ENCODE results near the gene FGF18.
"Not testable (repeated sequence)": the region's sequence is repeated elsewhere in the genome, so short reads cannot be mapped to it uniquely, and the experiment has no call there.

Gene FGF18

GRCh38 chr5:171401167-171401947 is 18.1 kb upstream of the FGF18 start:
- no peaks in the 10 kb centered on the region for H3K27me3 ChIP-seq (ENCODE audit: control insufficient read depth, insufficient read depth, low read length)
- H3K9me3 ChIP-seq (replicated peaks; ENCODE audit: low read length), result no peaks in the 10 kb centered on the region
- peaks cover 7% of the 10 kb centered on the region for H3K4me1 ChIP-seq (ENCODE audit: control insufficient read depth, insufficient read depth, low read length)
- peaks cover 72% of the 10 kb centered on the region for H3K36me3 ChIP-seq (ENCODE audit: insufficient read depth, low read length)
- no peak overlapping the region for H3K4me2 ChIP-seq (ENCODE audit: low read length)
- no peak overlapping the region for H3K4me3 ChIP-seq (ENCODE audit: low read length)
- no peak overlapping the region for H3K9ac ChIP-seq (ENCODE audit: low read depth, low read length)

- peaks cover 72% of the 10 kb centered on the region for H3K36me3 ChIP-seq (ENCODE audit: insufficient read depth, low read length)
These were observed 16.7 kb upstream of the FGF18 start for GRCh38 chr5:171402751-171403150.

GRCh38 chr5:171405615-171406014 is 13.8 kb upstream of the FGF18 start:
- Histone ChIP-seq H3K4me3 (ENCODE audit: low read length) (no peak overlapping the region), H3K9me3 (replicated peaks; ENCODE audit: low read length) (no peaks in the 10 kb centered on the region), H3K36me3 (ENCODE audit: insufficient read depth, low read length) (peaks cover 70% of the 10 kb centered on the region), H3K4me1 (ENCODE audit: control insufficient read depth, insufficient read depth, low read length) (peaks cover 26% of the 10 kb centered on the region), H3K27me3 (ENCODE audit: control insufficient read depth, insufficient read depth, low read length) (no peaks in the 10 kb centered on the region), H3K9ac (ENCODE audit: low read depth, low read length) (no peak overlapping the region), H3K4me2 (ENCODE audit: low read length) (no peak overlapping the region)

More at GRCh38 chr5:171402751-171403150, 16.7 kb upstream of the FGF18 start:
- H3K4me2 ChIP-seq (ENCODE audit: low read length); H3K27me3 ChIP-seq (ENCODE audit: control insufficient read depth, insufficient read depth, low read length); H3K9ac ChIP-seq (ENCODE audit: low read depth, low read length); H3K4me1 ChIP-seq (ENCODE audit: control insufficient read depth, insufficient read depth, low read length); H3K4me3 ChIP-seq (ENCODE audit: low read length); H3K9me3 ChIP-seq (replicated peaks; ENCODE audit: low read length): not testable (repeated sequence)

GRCh38 chr5:171407234-171407633 is 12.2 kb upstream of the FGF18 start:
- no peak overlapping the region for H3K9ac ChIP-seq (ENCODE audit: low read depth, low read length)
- no peak overlapping the region for H3K4me2 ChIP-seq (ENCODE audit: low read length)
- H3K4me3 ChIP-seq (ENCODE audit: low read length), result no peak overlapping the region
- peaks cover 32% of the 10 kb centered on the region for H3K4me1 ChIP-seq (ENCODE audit: control insufficient read depth, insufficient read depth, low read length)
- no peaks in the 10 kb centered on the region for H3K27me3 ChIP-seq (ENCODE audit: control insufficient read depth, insufficient read depth, low read length)
- peaks cover 71% of the 10 kb centered on the region for H3K36me3 ChIP-seq (ENCODE audit: insufficient read depth, low read length)
- H3K9me3 ChIP-seq (replicated peaks; ENCODE audit: low read length), result no peaks in the 10 kb centered on the region

GRCh38 chr5:171409164-171410136 is 10.0 kb upstream of the FGF18 start:
- no peaks in the 10 kb centered on the region for H3K27me3 ChIP-seq (ENCODE audit: control insufficient read depth, insufficient read depth, low read length)
- peaks cover 32% of the 10 kb centered on the region for H3K4me1 ChIP-seq (ENCODE audit: control insufficient read depth, insufficient read depth, low read length)
- no peak overlapping the region for H3K4me3 ChIP-seq (ENCODE audit: low read length)
- peaks cover 90% of the 10 kb centered on the region for H3K36me3 ChIP-seq (ENCODE audit: insufficient read depth, low read length)
- H3K9ac ChIP-seq (ENCODE audit: low read depth, low read length), result no peak overlapping the region
- peak overlapping the region; percentile 4 for H3K4me2 ChIP-seq (ENCODE audit: low read length)
- H3K9me3 ChIP-seq (replicated peaks; ENCODE audit: low read length), result no peaks in the 10 kb centered on the region

- Histone ChIP-seq H3K4me1 (ENCODE audit: control insufficient read depth, insufficient read depth, low read length) (peaks cover 32% of the 10 kb centered on the region), H3K36me3 (ENCODE audit: insufficient read depth, low read length) (peaks cover 86% of the 10 kb centered on the region), H3K9me3 (replicated peaks; ENCODE audit: low read length) (no peaks in the 10 kb centered on the region), H3K4me3 (ENCODE audit: low read length) (no peak overlapping the region), H3K27me3 (ENCODE audit: control insufficient read depth, insufficient read depth, low read length) (no peaks in the 10 kb centered on the region), H3K9ac (ENCODE audit: low read depth, low read length) (no peak overlapping the region), H3K4me2 (ENCODE audit: low read length) (peak overlapping the region; percentile 4)
These were observed 9.3 kb upstream of the FGF18 start for GRCh38 chr5:171410181-171410580.

- Histone ChIP-seq H3K4me1 (ENCODE audit: control insufficient read depth, insufficient read depth, low read length) (peaks cover 25% of the 10 kb centered on the region), H3K9me3 (replicated peaks; ENCODE audit: low read length) (no peaks in the 10 kb centered on the region), H3K4me3 (ENCODE audit: low read length) (no peak overlapping the region), H3K4me2 (ENCODE audit: low read length) (no peak overlapping the region), H3K36me3 (ENCODE audit: insufficient read depth, low read length) (peaks cover 71% of the 10 kb centered on the region), H3K27me3 (ENCODE audit: control insufficient read depth, insufficient read depth, low read length) (no peaks in the 10 kb centered on the region), H3K9ac (ENCODE audit: low read depth, low read length) (no peak overlapping the region)
These were observed 7.3 kb upstream of the FGF18 start for GRCh38 chr5:171412186-171412585.

- Histone ChIP-seq H3K4me1 (ENCODE audit: control insufficient read depth, insufficient read depth, low read length) (peaks cover 27% of the 10 kb centered on the region), H3K9me3 (replicated peaks; ENCODE audit: low read length) (no peaks in the 10 kb centered on the region), H3K36me3 (ENCODE audit: insufficient read depth, low read length) (peaks cover 59% of the 10 kb centered on the region), H3K4me3 (ENCODE audit: low read length) (no peak overlapping the region), H3K4me2 (ENCODE audit: low read length) (no peak overlapping the region), H3K9ac (ENCODE audit: low read depth, low read length) (no peak overlapping the region), H3K27me3 (ENCODE audit: control insufficient read depth, insufficient read depth, low read length) (no peaks in the 10 kb centered on the region)
These were observed 6.1 kb upstream of the FGF18 start for GRCh38 chr5:171413153-171413910.

GRCh38 chr5:171413993-171414392 is 5.5 kb upstream of the FGF18 start:
- Histone ChIP-seq H3K4me1 (ENCODE audit: control insufficient read depth, insufficient read depth, low read length) (peaks cover 27% of the 10 kb centered on the region), H3K36me3 (ENCODE audit: insufficient read depth, low read length) (peaks cover 52% of the 10 kb centered on the region)
- not testable (repeated sequence) for H3K4me3 ChIP-seq (ENCODE audit: low read length); H3K4me2 ChIP-seq (ENCODE audit: low read length); H3K9ac ChIP-seq (ENCODE audit: low read depth, low read length); H3K9me3 ChIP-seq (replicated peaks; ENCODE audit: low read length); H3K27me3 ChIP-seq (ENCODE audit: control insufficient read depth, insufficient read depth, low read length)

GRCh38 chr5:171415115-171415730 is 4.2 kb upstream of the FGF18 start:
- Histone ChIP-seq H3K4me2 (ENCODE audit: low read length) (no peak overlapping the region), H3K9ac (ENCODE audit: low read depth, low read length) (no peak overlapping the region)

More at GRCh38 chr5:171415115-171415730, 4.2 kb upstream of the FGF18 start:
- Histone ChIP-seq H3K9me3 (replicated peaks; ENCODE audit: low read length) (no peaks in the 10 kb centered on the region), H3K27me3 (ENCODE audit: control insufficient read depth, insufficient read depth, low read length) (no peaks in the 10 kb centered on the region), H3K4me1 (ENCODE audit: control insufficient read depth, insufficient read depth, low read length) (peaks cover 20% of the 10 kb centered on the region), H3K4me3 (ENCODE audit: low read length) (no peak overlapping the region), H3K36me3 (ENCODE audit: insufficient read depth, low read length) (peaks cover 40% of the 10 kb centered on the region)
